GM12891 (cell line): ENCODE data around the gene RALB.

ENCODE experiments used
- DNase-seq: peaks from one replicate; pipeline ENCODE4 v3.0.0; 2011; ENCODE audit warnings: low spot score; ENCODE audit not compliant: insufficient read length
- FAIRE-seq: peaks from 2 replicates; lab custom pipeline; 2011; peaks lifted over from hg19 to GRCh38; lab: Jason Lieb, UNC
- PAX5 ChIP-seq: IDR thresholded peaks from 2 replicates; pipeline ENCODE4 v1.6.1; 2011; ENCODE audit warnings: low read length, moderate library complexity, mild to moderate bottlenecking; ENCODE audit not compliant: insufficient read depth, severe bottlenecking
- POLR2A ChIP-seq: IDR thresholded peaks from 2 replicates; pipeline ENCODE4 v1.6.1; 2011; ENCODE audit warnings: low read depth, low read length, control low read depth
- POLR2AphosphoS5 ChIP-seq: IDR thresholded peaks from 2 replicates; pipeline ENCODE4 v1.6.1; 2011; ENCODE audit warnings: low read depth, low read length, control low read depth
- POU2F2 ChIP-seq: IDR thresholded peaks from 2 replicates; pipeline ENCODE4 v1.6.1; 2011; ENCODE audit warnings: low read depth, mild to moderate bottlenecking, control low read depth, low read length, moderate library complexity
- SPI1 ChIP-seq: IDR thresholded peaks from 2 replicates; pipeline ENCODE4 v1.6.1; 2011; ENCODE audit warnings: low read depth, low read length, control low read depth
- TAF1 ChIP-seq: IDR thresholded peaks from 2 replicates; pipeline ENCODE4 v1.6.1; 2011; ENCODE audit warnings: low read depth, low read length, control low read depth

Gene RALB

DNA sequence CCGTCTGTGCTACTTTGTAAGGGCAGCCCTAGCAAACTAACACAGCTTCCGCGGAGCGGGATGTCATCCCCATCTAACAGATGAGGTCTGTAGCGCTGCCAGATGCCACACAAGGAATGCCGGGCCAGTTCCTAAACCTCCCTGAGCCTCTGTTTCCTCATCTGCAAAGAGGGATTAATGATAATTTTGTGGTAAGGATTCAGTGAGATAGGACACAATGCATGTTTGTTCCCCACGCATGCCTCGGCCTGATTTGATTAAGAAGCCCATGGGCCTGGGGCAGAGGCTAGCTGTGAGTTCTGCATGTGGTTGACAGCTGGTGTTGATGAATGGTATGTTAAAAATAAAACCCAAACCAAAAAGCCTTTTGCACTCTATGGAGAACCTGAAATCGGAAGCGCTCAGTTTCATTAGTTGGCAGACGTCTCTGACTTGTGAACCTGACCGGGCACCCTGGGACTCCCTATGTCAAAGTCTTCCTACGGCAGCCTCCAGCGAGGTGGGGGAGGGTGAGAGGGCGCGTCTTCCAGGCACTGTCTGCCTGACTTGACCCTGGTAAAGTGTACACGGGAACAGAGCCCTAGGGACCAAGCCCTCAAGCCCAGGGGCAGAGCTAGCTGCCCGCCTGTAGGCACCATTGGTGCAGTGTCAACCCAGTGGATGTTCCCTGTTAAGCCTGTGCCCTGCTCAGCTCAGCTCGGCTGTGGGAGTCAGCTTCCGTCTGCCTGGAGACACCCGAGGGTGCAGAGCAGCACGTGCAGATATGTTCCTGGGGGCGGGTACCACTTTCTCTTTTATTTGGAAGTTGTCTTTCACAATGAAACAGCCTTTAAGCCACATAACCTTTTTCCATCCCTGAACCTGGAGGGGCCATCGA, 78.5 kb downstream of the RALB start:
- FAIRE-seq (no peak), DNase-seq (no peak)
- TF ChIP-seq POLR2AphosphoS5 (no peak), PAX5 (no peak)

GRCh38 chr2:120331903-120332302, 79.3 kb downstream of the RALB start:
- no peak for FAIRE-seq
- TF ChIP-seq TAF1 (no peak), POLR2A (no peak), POLR2AphosphoS5 (no peak), SPI1 (no peak), POU2F2 (no peak), PAX5 (no peak)
- no peak for DNase-seq

DNA sequence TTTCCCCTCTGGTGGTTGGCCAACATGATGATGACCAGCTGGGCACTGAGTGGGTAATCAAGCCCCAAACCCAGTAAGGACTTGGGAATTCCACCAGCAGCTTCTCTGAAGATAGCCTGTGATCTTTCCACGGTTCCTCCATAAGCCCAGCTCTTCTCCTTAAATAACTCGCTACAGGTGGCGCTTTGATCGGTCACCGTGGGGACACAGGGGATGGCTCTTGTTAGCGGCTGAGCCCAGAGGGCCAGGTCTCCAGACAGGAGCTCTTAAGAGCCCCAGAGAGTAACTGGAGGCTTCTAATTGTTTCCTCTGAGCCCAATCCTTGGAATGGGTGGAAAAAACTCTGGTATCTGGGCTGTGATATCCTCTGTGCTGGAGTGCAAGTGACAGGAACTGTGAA, 79.7 kb downstream of the RALB start:
- FAIRE-seq (no peak), DNase-seq (no peak)
- TF ChIP-seq POLR2AphosphoS5 (no peak), SPI1 (no peak), TAF1 (no peak), POU2F2 (no peak), POLR2A (no peak), PAX5 (no peak)

DNA sequence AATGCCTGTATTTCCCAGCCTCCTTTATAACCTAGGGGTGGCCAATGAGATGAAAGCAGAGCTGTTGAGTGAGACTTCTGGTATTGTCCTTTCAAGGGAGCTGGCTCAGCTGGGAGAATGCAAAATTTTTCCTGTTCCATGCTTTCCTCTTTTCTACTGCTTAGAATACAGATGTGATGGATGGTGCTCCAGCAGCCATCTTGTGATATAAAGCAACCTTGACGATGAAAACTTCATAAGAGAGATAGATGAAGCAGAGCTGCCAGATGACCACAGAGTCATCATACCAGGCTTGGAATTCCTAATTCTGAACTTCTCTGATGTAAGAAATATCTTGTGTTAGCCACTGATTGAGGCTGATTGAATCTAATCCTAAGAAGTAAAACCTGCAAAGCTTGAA, 81.4 kb downstream of the RALB start:
- DNase-seq = no peak
- TF ChIP-seq PAX5 = no peak
- TF ChIP-seq POLR2AphosphoS5 = no peak
- no peak for FAIRE-seq

DNA sequence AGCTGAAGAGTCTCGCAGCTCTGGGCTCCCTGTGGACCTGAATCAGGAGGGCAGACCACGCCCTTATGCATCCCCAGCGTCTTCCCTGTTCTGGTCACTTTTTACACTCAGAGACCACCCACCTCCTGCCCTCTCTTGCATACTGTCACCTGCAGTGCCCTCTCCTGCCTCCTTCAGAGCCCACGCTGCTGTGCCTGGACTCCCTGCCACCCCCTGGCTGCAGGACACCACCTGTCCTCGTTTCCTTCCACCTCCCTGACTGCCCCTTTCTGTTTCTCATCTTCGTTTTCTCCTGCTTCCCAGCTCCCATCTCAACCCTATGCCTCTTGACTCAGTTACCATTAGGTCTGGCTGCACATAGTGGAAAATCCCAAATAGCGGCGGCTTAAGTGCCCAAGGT, 84.1 kb downstream of the RALB start:
- TF ChIP-seq POU2F2 = no peak
- TF ChIP-seq TAF1 = no peak
- no peak for TF ChIP-seq PAX5
- no peak for TF ChIP-seq SPI1
- no peak for TF ChIP-seq POLR2A
- TF ChIP-seq POLR2AphosphoS5 = no peak
- DNase-seq (no peak), FAIRE-seq (no peak)

DNA sequence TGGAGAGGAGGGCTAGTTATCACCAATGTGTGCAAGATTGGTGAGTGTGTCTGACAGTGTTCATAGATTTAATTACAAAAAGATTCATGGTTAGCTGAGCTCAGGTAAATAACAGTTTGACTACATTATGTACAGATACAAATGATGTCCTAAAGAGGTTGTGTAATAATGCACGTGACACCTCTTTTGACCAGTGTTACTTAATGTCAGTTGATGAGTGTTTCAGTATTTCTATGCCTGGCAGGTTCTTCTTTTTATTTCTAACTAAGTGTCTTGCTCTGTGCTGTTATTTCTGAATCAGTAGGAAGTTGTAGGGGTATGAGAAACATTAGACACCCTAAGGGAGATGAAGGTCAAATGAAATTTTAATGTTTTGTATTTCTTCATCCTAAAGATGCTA, 85.4 kb downstream of the RALB start:
- DNase-seq = no peak
- TF ChIP-seq SPI1 (no peak), POLR2A (no peak), POU2F2 (no peak), PAX5 (no peak), POLR2AphosphoS5 (no peak), TAF1 (no peak)
- no peak for FAIRE-seq

DNA sequence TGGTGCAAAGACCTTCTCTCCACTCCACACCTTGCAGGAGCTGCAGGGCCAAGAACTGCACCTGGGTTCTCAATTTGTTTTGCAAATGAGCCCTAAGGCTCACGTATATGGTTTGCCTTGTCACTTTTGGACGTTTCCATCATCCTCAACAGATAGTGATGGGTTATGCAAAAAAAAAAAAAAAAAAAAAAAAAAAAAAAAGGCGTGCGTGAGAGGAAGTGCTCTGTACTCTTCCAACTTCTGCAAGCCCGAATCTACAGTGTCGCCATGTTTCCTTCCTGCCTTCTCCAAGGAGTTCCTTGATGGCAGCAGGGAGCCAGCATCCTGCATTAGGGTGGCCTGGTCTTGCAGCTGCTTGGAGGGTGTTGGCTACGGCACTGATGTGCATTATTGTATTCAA, 89.3 kb downstream of the RALB start:
- no peak for FAIRE-seq
- TF ChIP-seq POLR2A (no peak), SPI1 (no peak), POLR2AphosphoS5 (no peak), POU2F2 (no peak), PAX5 (no peak), TAF1 (no peak)
- no peak for DNase-seq

DNA sequence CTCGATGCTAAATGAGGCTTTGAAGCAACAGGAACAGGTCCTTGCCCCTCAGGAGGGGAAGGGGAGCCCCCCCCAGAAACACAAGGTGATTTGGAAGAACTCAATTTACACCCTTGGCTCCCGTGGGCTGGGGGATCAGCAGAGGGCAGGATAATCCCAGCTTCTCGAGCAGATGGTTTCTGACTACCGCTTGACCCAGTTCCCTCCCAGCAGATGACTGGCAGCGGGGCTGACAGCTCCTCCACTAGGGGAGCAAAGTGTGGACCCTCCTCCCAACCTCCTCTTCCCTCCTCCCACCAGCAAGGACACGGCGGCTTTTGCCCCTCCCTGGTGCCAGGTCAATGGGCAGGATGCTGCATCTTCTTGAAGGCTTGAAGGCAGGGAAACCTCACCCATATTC, 89.8 kb downstream of the RALB start:
- DNase-seq = no peak
- TF ChIP-seq POLR2AphosphoS5 (no peak), PAX5 (no peak), POLR2A (no peak), POU2F2 (no peak), SPI1 (no peak), TAF1 (no peak)
- no peak for FAIRE-seq

DNA sequence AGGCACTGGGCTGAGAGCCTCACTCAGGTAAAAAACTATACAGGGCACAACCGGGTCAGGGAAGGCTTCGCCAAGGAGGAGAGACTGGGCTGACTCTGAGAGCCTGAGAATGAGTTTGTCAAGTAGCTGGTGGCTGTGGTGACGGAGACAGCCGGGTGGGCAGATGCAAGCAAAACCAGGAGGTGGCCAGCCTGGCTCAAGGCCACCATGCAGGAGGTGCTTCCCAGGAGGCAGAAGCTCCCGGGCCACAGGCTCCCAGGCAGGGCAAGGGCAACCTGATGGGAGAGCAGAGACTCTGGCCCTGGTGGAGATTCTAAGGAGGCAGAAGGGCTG, 90.4 kb downstream of the RALB start:
- DNase-seq (no peak), FAIRE-seq (no peak)
- TF ChIP-seq POLR2AphosphoS5 (no peak), POU2F2 (no peak), SPI1 (no peak), POLR2A (no peak), TAF1 (no peak)

- DNase-seq (peak; percentile 63), FAIRE-seq (no peak)
- TF ChIP-seq SPI1 (no peak), POLR2A (no peak)
Measured at GRCh38 chr2:120343433-120344105, 90.9 kb downstream of the RALB start.
